Heart right ventricle (tissue), 16 donors: ENCODE measurements around the gene DERA. TPM values are rescaled to one million over a fixed set of nuclear protein-coding genes. Genes with fewer than 3 reads are reported as not detected.

Experiments
- ATAC-seq, 8 donors: fragments of 200-7000 bp; cut with Tn5 transposase; one replicate each; pipeline ENCODE4 v1.9.1; 2020; ENCODE audit warnings: mild to moderate bottlenecking in 8 of 8, moderate library complexity in 8 of 8, moderate number of reproducible peaks in 1 of 8
- DNase-seq, 2 donors: peaks; one replicate each; pipeline ENCODE4 v3.0.0-alpha.2; 2020
- H3K27ac ChIP-seq, 10 donors: fragments of 200-600 bp; sonication (generic) in 2 of 10; one replicate each; pipeline versions ENCODE4 v1.5.0 to v1.8.0; 2020 to 2022; ENCODE audit warnings: mild to moderate bottlenecking in 3 of 10
- H3K27me3 ChIP-seq, 7 donors: fragments of 200-600 bp; one replicate each; pipeline ENCODE4 v1.8.0; 2021 to 2022; ENCODE audit warnings: mild to moderate bottlenecking in 2 of 7
- H3K36me3 ChIP-seq, 9 donors: fragments of 200-600 bp; sonication (generic) in 1 of 9; one replicate each; pipeline versions ENCODE4 v1.5.0 to v1.8.0; 2020 to 2022; ENCODE audit warnings: mild to moderate bottlenecking in 2 of 9
- H3K4me1 ChIP-seq, 9 donors: fragments of 200-600 bp; sonication (generic) in 1 of 9; one replicate each; pipeline versions ENCODE4 v1.5.0 to v1.8.0; 2020 to 2022; ENCODE audit warnings: mild to moderate bottlenecking in 4 of 9
- H3K4me3 ChIP-seq, 10 donors: fragments of 200-600 bp; sonication (generic) in 2 of 10; one replicate each; pipeline versions ENCODE4 v1.5.0 to v1.8.0; 2020 to 2022; ENCODE audit warnings: mild to moderate bottlenecking in 7 of 10, moderate library complexity in 2 of 10
- H3K9me3 ChIP-seq, 11 donors: fragments of 200-600 bp in 10 of 11; sonication (generic) in 2 of 11; one replicate each; pipeline versions ENCODE4 v1.5.0 to v1.8.0; 2013 to 2022; ENCODE audit warnings: mild to moderate bottlenecking in 2 of 11, control low read depth in 1 of 11, moderate library complexity in 1 of 11
- CTCF ChIP-seq, 9 donors: fragments of 200-600 bp; sonication (generic) in 2 of 9; IDR thresholded peaks; one replicate each; pipeline versions ENCODE4 v1.5.0 to v1.8.0; 2021 to 2022; ENCODE audit warnings: antibody characterized with exemption in 9 of 9, mild to moderate bottlenecking in 5 of 9, moderate library complexity in 1 of 9
- WGBS, 2 donors: extraction: QIAGEN DNeasy Blood & Tissue Kit; methylation state at CpG; one replicate each; pipeline ENCODE4 v1.1.7; 2013; ENCODE audit warnings: inconsistent platforms in 1 of 2; 5-methylcytosine and 5-hydroxymethylcytosine counted together
- intact Hi-C, 10 donors: fragments of 100-400 bp; cut with DNase I; formaldehyde crosslinking; loops; one replicate each; pipeline versions ENCODE4 v1.11.1 to v1.14.2; 2022
- long read RNA-seq, 3 donors: library from polyadenylated mRNA; unstranded; transcript quantifications; one replicate each; pipeline ENCODE4 v2.0.0, GENCODE V29; 2020 to 2021
- polyA plus RNA-seq, 2 donors: library from polyadenylated mRNA; stranded (reverse); fragments of 200-250 nt; gene quantifications; one replicate each; pipeline ENCODE4 v1.2.3, GENCODE V29; 2013
- total RNA-seq, 10 donors: library from RNA; stranded (reverse); fragmentation: NEBNext Ultra II Directional in 3 of 10; extraction: Animal tissue kit (Norgen Biotek cat#: 25700) in 3 of 10; gene quantifications; one replicate each; pipeline versions ENCODE4 v1.2.1 to v1.2.4, GENCODE V29; 2021 to 2023
- donor health status: Arrhythmogenic right ventricular cardiomyopathy.
- donor health status: ischemic (EF 13 %, LVEDD 7.1; RV severe dilation, severe dysfunction).
- donor health status: healthy with polysubstance abuse.
- donor health status: DM: no; HTN: yes; CAD: no.
- donor health status: DM: no; HTN: no; CAD: no.
- donor health status: ischemic (EF 25% LVEDD 6.9; RV normal size, moderate dysfunction).
- donor health status: ischemic (EF 25% LVEDD 5.7; RV mildly dilated, moderate dysfunction).
- donor health status: healthy.
- donor health status: DM: yes; HTN: yes; CAD: no.
- donor health status: Ischemic cardiomyopathy.
- donor health status: ischemic (EF 35%, LVEDD 5.7; RV mildly dilated, moderate dysfunction).
- donor health status: nonischemic (EF 11% LVEDD 7.7; RV severe dilation, severe dysfunction).
- donor health status: DM: yes; HTN: yes; CAD: no.
- donor health status: PGD.
- donor health status: ischemic (EF 29% LVEDD 5.4; RV normal size, mild dysfunction).
- donor health status: nonischemic (EF 23%, LVEDD 6.1; RV moderate dilation, normal function).

Gene DERA
- total RNA-seq = 10 to 100 TPM; 15.9 to 23.7 (median 19.2) TPM
- polyA plus RNA-seq = 10 to 100 TPM; 14.6 to 23.8 TPM
- long read RNA-seq, donor 1, transcript DERA-201 (9 exons, 1,705 nt) = major isoform, 17 of 26 reads
- long read RNA-seq, donor 1, partial matches to known transcripts = 2 of 26 reads
- long read RNA-seq, donor 1, other reads (novel, unspliced or antisense) = 4 of 26 reads
- long read RNA-seq, donor 2, transcript DERA-201 (9 exons, 1,705 nt) = major isoform, 24 of 33 reads
- long read RNA-seq, donor 2, partial matches to known transcripts = 1 of 33 reads
- long read RNA-seq, donor 2, other reads (novel, unspliced or antisense) = 4 of 33 reads
- long read RNA-seq, donor 3, transcript DERA-201 (9 exons, 1,705 nt) = major isoform, 66 of 77 reads
- long read RNA-seq, donor 3, partial matches to known transcripts = 1 of 77 reads
- long read RNA-seq, donor 3, other reads (novel, unspliced or antisense) = 6 of 77 reads

GRCh38 chr12:15910864-15911721, at the start of gene DERA:
DERA (plus strand) TSS chr12:15911332; CDS start chr12:15911384, 52 bp downstream.
- Histone ChIP-seq H3K4me1 (peaks cover 0 to 21% (median 12%) of the 10 kb centered on the region in 9 donors), H3K36me3 (peaks cover 0 to 18% (median 5%) of the 10 kb centered on the region in 9 donors), H3K27ac (peak within 1 kb of the TSS; percentile 63 to 97 (median 90)), H3K4me3 (peak within 1 kb of the TSS; percentile 71 to 90 (median 82)), H3K9me3 (no peaks in the 10 kb centered on the region), H3K27me3 (no peaks in the 10 kb centered on the region)
- DNase-seq = peak; percentile 78 to 87
- intact Hi-C loops = no loop called here
- TF ChIP-seq CTCF (IDR thresholded peaks at IDR 0.05) = peak in 4 of 9 donors; percentile 3 to 27 (median 22)
- peak; percentile 97 to 100 (median 99) for ATAC-seq
- WGBS, 2 donors = 1% methylated on average over 43 to 59 of the region's 59 CpGs

GRCh38 chr12:15861404-15861803, 49.7 kb upstream of the DERA start:
- no peak for TF ChIP-seq CTCF (IDR thresholded peaks at IDR 0.05)
- no peaks in the 10 kb centered on the region for H3K36me3 ChIP-seq
- H3K27me3 ChIP-seq = peaks cover 0 to 13% (median 6%) of the 10 kb centered on the region in 7 donors
- 27 to 68% methylated on average over 1 of the region's 1 CpG for WGBS, 2 donors
- H3K4me1 ChIP-seq = no peaks in the 10 kb centered on the region
- no peak overlapping the region for H3K4me3 ChIP-seq
- H3K9me3 ChIP-seq = no peaks in the 10 kb centered on the region
- intact Hi-C loops = no loop called here
- H3K27ac ChIP-seq = no peak overlapping the region
- no peak for DNase-seq
- ATAC-seq = no peak

GRCh38 chr12:15862840-15863239, 48.3 kb upstream of the DERA start:
- ATAC-seq (no peak), DNase-seq (no peak)
- no peak overlapping the region for H3K4me3 ChIP-seq
- TF ChIP-seq CTCF (IDR thresholded peaks at IDR 0.05) = no peak
- no peaks in the 10 kb centered on the region for H3K36me3 ChIP-seq
- intact Hi-C loops = no loop called here
- H3K27me3 ChIP-seq = peaks cover 0 to 13% (median 9%) of the 10 kb centered on the region in 7 donors
- WGBS, 2 donors = 95 to 97% methylated on average over 1 of the region's 1 CpG
- no peak overlapping the region for H3K27ac ChIP-seq
- H3K4me1 ChIP-seq = no peaks in the 10 kb centered on the region
- no peaks in the 10 kb centered on the region for H3K9me3 ChIP-seq

- no peak for DNase-seq
- H3K36me3 ChIP-seq = no peaks in the 10 kb centered on the region
- WGBS, 2 donors = 60 to 73% methylated on average over 9 of the region's 9 CpGs
- no peak overlapping the region for H3K4me3 ChIP-seq
- no peaks in the 10 kb centered on the region for H3K9me3 ChIP-seq
- H3K4me1 ChIP-seq = no peaks in the 10 kb centered on the region
- H3K27ac ChIP-seq = no peak overlapping the region
- intact Hi-C loops = no loop called here
- TF ChIP-seq CTCF (IDR thresholded peaks at IDR 0.05) = no peak
- H3K27me3 ChIP-seq = peaks cover 0 to 13% (median 9%) of the 10 kb centered on the region in 7 donors
- no peak for ATAC-seq
Observed at GRCh38 chr12:15863372-15863771, 47.8 kb upstream of the DERA start.
